GM23338 (cell line): Measurements from ENCODE around the gene RPL15. TPM values are rescaled to one million over a fixed set of nuclear protein-coding genes. Genes with fewer than 3 reads are reported as not detected.

Source experiments
- ATAC-seq: fragments of 200-7000 bp; cut with Tn5 transposase; 3 replicates; pipeline ENCODE4 v1.9.1; 2020
- DNase-seq: peaks from one replicate; pipeline ENCODE4 v3.0.0-alpha.2; 2015; ENCODE audit warnings: low spot score
- H2AFZ ChIP-seq: fragments of 200-600 bp; sonication (generic); 2 replicates; pipeline ENCODE4 v1.8.0; 2016; ENCODE audit warnings: antibody characterized with exemption, mild to moderate bottlenecking, moderate library complexity
- H3F3A ChIP-seq: fragments of 200-600 bp; sonication (generic); replicated peaks from 2 replicates; pipeline ENCODE4 v1.8.0; 2017; ENCODE audit warnings: antibody characterized with exemption, mixed run types, low read depth
- H3K27ac ChIP-seq: fragments of 200-600 bp; sonication (generic); 2 replicates; pipeline ENCODE4 v1.6.1; 2016; ENCODE audit warnings: low read depth
- H3K27me3 ChIP-seq: fragments of 200-600 bp; sonication (generic); 2 replicates; pipeline ENCODE4 v1.8.0; 2016; ENCODE audit warnings: mild to moderate bottlenecking, mixed run types, moderate library complexity; ENCODE audit not compliant: insufficient read depth
- H3K36me3 ChIP-seq: fragments of 200-600 bp; sonication (generic); 2 replicates; pipeline ENCODE4 v1.8.0; 2016; ENCODE audit warnings: mild to moderate bottlenecking; ENCODE audit not compliant: insufficient read depth
- H3K4me1 ChIP-seq: fragments of 200-600 bp; sonication (generic); 2 replicates; pipeline ENCODE4 v1.8.0; 2016; ENCODE audit warnings: mild to moderate bottlenecking, moderate library complexity; ENCODE audit not compliant: insufficient read depth
- H3K4me2 ChIP-seq: fragments of 200-600 bp; sonication (generic); 2 replicates; pipeline ENCODE4 v1.7.1; 2017; ENCODE audit warnings: mixed run types
- H3K4me3 ChIP-seq: fragments of 200-600 bp; sonication (generic); 2 replicates; pipeline ENCODE4 v1.6.1; 2016; ENCODE audit warnings: mixed run types
- H3K79me2 ChIP-seq: fragments of 200-600 bp; sonication (generic); replicated peaks from 2 replicates; pipeline ENCODE4 v1.8.0; 2017; ENCODE audit warnings: mild to moderate bottlenecking; ENCODE audit not compliant: insufficient read depth
- H3K9me2 ChIP-seq: fragments of 200-600 bp; sonication (generic); 2 replicates; pipeline ENCODE4 v1.8.0; 2017; ENCODE audit not compliant: insufficient read depth
- H4K20me1 ChIP-seq: fragments of 200-600 bp; sonication (generic); replicated peaks from 2 replicates; pipeline ENCODE4 v1.8.0; 2017; ENCODE audit warnings: mild to moderate bottlenecking; ENCODE audit not compliant: insufficient read depth
- H3K27ac Mint-ChIP-seq: 2 replicates; pipeline ENCODE4 v1.8.0; 2020; ENCODE audit warnings: inconsistent platforms, mild to moderate bottlenecking, moderate library complexity, mixed read lengths
- H3K27me3 Mint-ChIP-seq: 3 replicates; pipeline ENCODE4 v1.8.0; 2022; ENCODE audit warnings: low read depth, mild to moderate bottlenecking, moderate library complexity, mixed read lengths, inconsistent platforms; ENCODE audit not compliant: insufficient read depth, poor library complexity
- H3K36me3 Mint-ChIP-seq: 3 replicates; pipeline ENCODE4 v1.8.0; 2021; ENCODE audit warnings: low read depth, mild to moderate bottlenecking, inconsistent platforms, moderate library complexity, mixed read lengths
- H3K4me1 Mint-ChIP-seq: 3 replicates; pipeline ENCODE4 v1.8.0; 2020; ENCODE audit warnings: mild to moderate bottlenecking, inconsistent platforms, mixed read lengths
- H3K4me3 Mint-ChIP-seq: 3 replicates; pipeline ENCODE4 v1.8.0; 2021; ENCODE audit warnings: moderate library complexity, mild to moderate bottlenecking, inconsistent platforms, mixed read lengths
- H3K9me3 Mint-ChIP-seq: 3 replicates; pipeline ENCODE4 v1.8.0; 2020; ENCODE audit warnings: moderate library complexity, mild to moderate bottlenecking, inconsistent platforms, mixed read lengths
- CREB1 ChIP-seq: fragments of 250-450 bp; sonication (Bioruptor Pico); IDR thresholded peaks from 2 replicates; pipeline ENCODE4 v1.5.0; 2020; ENCODE audit warnings: low read depth, mild to moderate bottlenecking, moderate library complexity
- CTCF ChIP-seq, 2 experiments: fragments of 200-600 bp in 1 of 2; sonication (generic) in 1 of 2; conservative IDR thresholded peaks; 2 replicates each; pipeline versions ENCODE4 v1.5.1 to v1.6.1; 2016 to 2017; ENCODE audit warnings: antibody characterized with exemption in 2 of 2, low read depth in 2 of 2, mild to moderate bottlenecking in 2 of 2, moderate library complexity in 1 of 2
- EZH2phosphoT487 ChIP-seq: fragments of 200-600 bp; sonication (generic); IDR thresholded peaks from one replicate; pipeline ENCODE4 v1.8.1; 2018; ENCODE audit warnings: antibody characterized with exemption; ENCODE audit not compliant: unreplicated experiment
- JUNB ChIP-seq: IDR thresholded peaks from one replicate; pipeline ENCODE4 v1.6.1; 2016; ENCODE audit warnings: antibody characterized with exemption; ENCODE audit not compliant: unreplicated experiment
- NANOG ChIP-seq: IDR thresholded peaks from 2 replicates; pipeline ENCODE4 v1.6.1; 2016; ENCODE audit warnings: antibody characterized with exemption, borderline replicate concordance
- POLR2AphosphoS5 ChIP-seq: IDR thresholded peaks from 2 replicates; pipeline ENCODE4 v1.6.1; 2016; ENCODE audit warnings: antibody characterized with exemption, low read depth
- STAT1 ChIP-seq: IDR thresholded peaks from one replicate; pipeline ENCODE4 v1.6.1; 2016; ENCODE audit warnings: antibody characterized with exemption; ENCODE audit not compliant: unreplicated experiment
- ZNF331 ChIP-seq: fragments of 250-450 bp; sonication (Bioruptor Pico); IDR thresholded peaks from 2 replicates; pipeline ENCODE4 v1.5.0; 2020; ENCODE audit warnings: low read depth, mild to moderate bottlenecking, moderate library complexity
- ZNF462 ChIP-seq: fragments of 250-450 bp; sonication (Bioruptor Pico); IDR thresholded peaks from 2 replicates; pipeline ENCODE4 v1.5.0; 2020; ENCODE audit warnings: mild to moderate bottlenecking, moderate library complexity
- polyA plus RNA-seq: library from polyadenylated mRNA; unstranded; fragments of >200 nt; fragmentation: Nextera tagmentation; extraction: Ambion mirVana; gene quantifications from 2 replicates; pipeline ENCODE4 v1.2.1, GENCODE V29; 2016
- total RNA-seq: library from RNA; depleted of rRNA; stranded (reverse); fragments of >200 nt; shearing (Covaris generic); gene quantifications from 2 replicates; pipeline ENCODE4 v1.2.3, GENCODE V29; 2014

RPL15 gene
- total and polyA plus RNA-seq, 2 experiments from 2014 or later: 2,868 to 3,117 TPM

GRCh38 chr3:23916886-23917678, at the start of gene RPL15, which contains the start of gene NKIRAS1 (continued):
- no peak for TF ChIP-seq JUNB

- Histone ChIP-seq H3K36me3 (no peaks in the 10 kb centered on the region), H3K9me2 (no peaks in the 10 kb centered on the region), H3F3A (peaks cover 8% of the 10 kb centered on the region; the same call in 1 of the 2 replicates), H3K4me3 (no peak overlapping the region), H2AFZ (no peak overlapping the region), H3K79me2 (peaks cover 83% of the 10 kb centered on the region), H3K27ac (no peak overlapping the region), H4K20me1 (peaks cover 22% of the 10 kb centered on the region; the same call in 1 of the 2 replicates), H3K4me2 (no peak overlapping the region), H3K4me1 (peaks cover 22% of the 10 kb centered on the region), H3K27me3 (no peaks in the 10 kb centered on the region)
- TF ChIP-seq JUNB (no peak), CTCF (conservative IDR thresholded peaks at IDR 0.05; ENCODE audit: low read depth in 2 of 2) (peak; percentile 28 to 51; a peak in 3 of 4 replicates)
- DNase-seq (no peak), ATAC-seq (no peak)
- H3K27ac Mint-ChIP-seq: no peak overlapping the region
- H3K27me3 Mint-ChIP-seq: no peaks in the 10 kb centered on the region
- H3K36me3 Mint-ChIP-seq: peaks cover 18% of the 10 kb centered on the region; the same call in 2 of the 3 replicates
- peaks cover 42% of the 10 kb centered on the region for H3K4me1 Mint-ChIP-seq
- H3K9me3 Mint-ChIP-seq: no peaks in the 10 kb centered on the region
- H3K4me3 Mint-ChIP-seq: no peak overlapping the region
These were observed 49.5 kb upstream of the RPL15 start for GRCh38 chr3:23867400-23867799.

- peaks cover 8% of the 10 kb centered on the region; the same call in 1 of the 2 replicates for H3F3A ChIP-seq
- H3K4me2 ChIP-seq: no peak overlapping the region
- no peaks in the 10 kb centered on the region for H3K27me3 ChIP-seq
- no peak for DNase-seq
- ATAC-seq: no peak
- H3K36me3 ChIP-seq: no peaks in the 10 kb centered on the region
- H3K9me3 Mint-ChIP-seq: no peaks in the 10 kb centered on the region
- peaks cover 42% of the 10 kb centered on the region for H3K4me1 Mint-ChIP-seq
- no peak overlapping the region for H3K27ac ChIP-seq
- peaks cover 22% of the 10 kb centered on the region; the same call in 1 of the 2 replicates for H4K20me1 ChIP-seq
- H3K4me1 ChIP-seq: peaks cover 22% of the 10 kb centered on the region
- H3K4me3 Mint-ChIP-seq: no peak overlapping the region
- no peak overlapping the region for H2AFZ ChIP-seq
- H3K36me3 Mint-ChIP-seq: peaks cover 19% of the 10 kb centered on the region; the same call in 2 of the 3 replicates
- no peaks in the 10 kb centered on the region for H3K9me2 ChIP-seq
- H3K79me2 ChIP-seq: peaks cover 81% of the 10 kb centered on the region
- no peak overlapping the region for H3K4me3 ChIP-seq
- TF ChIP-seq NANOG (no peak), ZNF462 (CRISPR knock-in tag) (no peak), POLR2AphosphoS5 (no peak), EZH2phosphoT487 (no peak), STAT1 (no peak), ZNF331 (CRISPR knock-in tag) (no peak), CREB1 (CRISPR knock-in tag) (no peak), JUNB (no peak)
- H3K27ac Mint-ChIP-seq: no peak overlapping the region
- no peaks in the 10 kb centered on the region for H3K27me3 Mint-ChIP-seq
These were observed 49.1 kb upstream of the RPL15 start for GRCh38 chr3:23867838-23868237.
